Adrenal gland (tissue), 5 donors: ENCODE measurements around the gene METTL16.

Experiments
- CTCF ChIP-seq, 6 experiments: fragments of 450-650 bp in 4 of 6; fragments of 200-600 bp in 2 of 6; sonication (generic) in 1 of 6; IDR thresholded peaks; 1 replicate in 5 of 6; 2 replicates in 1 of 6; pipeline versions ENCODE4 v1.5.1 to v1.8.0; 2016 to 2021; ENCODE audit warnings: antibody characterized with exemption in 6 of 6, mild to moderate bottlenecking in 2 of 6, moderate library complexity in 1 of 6
- POLR2A ChIP-seq, 2 donors: fragments of 450-650 bp; IDR thresholded peaks; one replicate each; pipeline ENCODE4 v1.6.1; 2017; ENCODE audit warnings: antibody characterized with exemption in 2 of 2, mild to moderate bottlenecking in 2 of 2, moderate library complexity in 1 of 2
- donor health status: DM: no; HTN: no; CAD: no.

DNA sequence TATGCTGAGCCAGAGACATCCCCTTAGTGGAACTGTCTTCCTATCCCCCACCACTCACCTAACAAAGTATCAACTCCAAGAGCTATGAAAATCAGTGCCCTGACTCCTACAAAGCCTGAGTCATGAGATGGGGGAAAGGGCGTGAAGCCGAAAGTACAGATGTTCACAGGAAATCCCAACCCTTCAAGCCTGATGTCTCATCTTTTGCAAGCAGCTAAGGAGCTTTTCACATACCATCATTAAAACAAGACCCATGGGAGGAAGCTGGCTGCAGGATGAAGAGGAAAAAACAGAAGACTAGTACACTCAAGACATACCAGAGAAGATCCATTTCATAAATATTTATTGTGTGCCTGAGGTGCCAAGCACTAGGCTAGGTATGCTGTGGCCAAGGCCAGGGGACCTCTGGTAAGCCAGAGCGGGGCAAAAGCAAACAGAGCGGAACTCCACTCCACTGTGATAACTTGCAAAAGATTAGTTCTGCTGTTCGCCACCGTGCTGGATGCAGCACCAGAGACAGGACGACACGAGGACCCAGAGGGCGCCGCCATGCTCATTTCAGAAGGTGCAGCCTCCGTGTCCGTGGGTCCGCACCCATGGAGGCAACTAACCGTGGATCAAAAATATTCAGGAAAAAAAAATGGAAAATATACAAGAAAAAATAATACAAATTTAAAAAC is 106.3 kb downstream of the METTL16 start:
- TF ChIP-seq POLR2A (IDR thresholded peaks at IDR 0.05), result no peak
- no peak for TF ChIP-seq CTCF (IDR thresholded peaks at IDR 0.05)
